HuH-7 (cell line): Measurements from ENCODE around the gene BTBD7.
"Not testable (repeated sequence)": the region's sequence is repeated elsewhere in the genome, so short reads cannot be mapped to it uniquely, and the experiment has no call there.

Source experiments
- DNase-seq: peaks from one replicate; pipeline ENCODE4 v3.0.0; 2011; ENCODE audit warnings: low spot score

The BTBD7 gene

DNA sequence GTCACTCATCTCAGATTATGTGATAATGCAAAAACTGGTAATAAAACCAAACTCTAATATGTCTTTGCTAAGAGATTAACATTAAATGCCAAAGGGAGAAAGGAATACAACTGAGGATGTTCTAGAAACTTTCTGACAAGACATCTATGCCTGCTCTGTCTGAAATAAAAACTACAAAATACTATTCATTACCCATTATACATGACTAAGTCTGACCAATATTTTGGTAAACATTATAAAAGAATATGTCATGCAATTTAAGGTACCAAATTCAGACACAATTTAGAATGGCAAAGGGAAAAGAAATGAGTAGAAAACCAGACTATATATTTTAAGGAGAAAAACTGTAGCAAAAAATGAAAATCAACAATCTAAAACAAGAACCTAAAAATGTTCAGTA is 86.3 kb downstream of the BTBD7 start:
- DNase-seq = no peak

GRCh38 chr14:93245764-93246420 is 86.9 kb downstream of the BTBD7 start:
- no peak for DNase-seq

- DNase-seq = no peak
These were observed 92.2 kb downstream of the BTBD7 start for GRCh38 chr14:93240678-93241000.

- DNase-seq = no peak
These were observed 92.8 kb downstream of the BTBD7 start for GRCh38 chr14:93239869-93240677.

GRCh38 chr14:93234798-93235197 is 98.0 kb downstream of the BTBD7 start:
- no peak for DNase-seq

GRCh38 chr14:93233078-93233477 is 99.8 kb downstream of the BTBD7 start:
- not testable (repeated sequence) for DNase-seq

DNA sequence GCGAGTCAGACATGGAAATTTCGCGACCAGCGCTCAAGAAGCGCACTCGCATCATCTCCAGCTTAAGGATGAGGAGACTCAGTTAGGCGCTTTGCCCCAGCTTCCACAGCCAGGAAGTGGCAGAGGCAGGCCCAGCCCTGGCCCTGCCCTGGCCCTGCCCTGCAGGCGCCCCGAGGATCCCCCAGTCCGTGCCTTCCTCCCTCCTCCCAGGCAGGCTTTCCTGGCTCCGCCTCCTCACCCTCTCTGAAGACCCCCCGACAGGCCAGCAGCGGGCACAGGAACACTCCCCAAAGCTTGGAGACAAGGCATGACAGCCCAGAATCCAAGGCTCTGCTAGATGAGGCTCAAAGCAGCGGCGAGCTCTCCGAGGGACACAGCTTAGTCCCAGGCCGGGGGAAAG is 100.7 kb downstream of the BTBD7 start:
- DNase-seq = no peak

GRCh38 chr14:93231129-93231979 is 101.5 kb downstream of the BTBD7 start:
- DNase-seq = no peak

DNA sequence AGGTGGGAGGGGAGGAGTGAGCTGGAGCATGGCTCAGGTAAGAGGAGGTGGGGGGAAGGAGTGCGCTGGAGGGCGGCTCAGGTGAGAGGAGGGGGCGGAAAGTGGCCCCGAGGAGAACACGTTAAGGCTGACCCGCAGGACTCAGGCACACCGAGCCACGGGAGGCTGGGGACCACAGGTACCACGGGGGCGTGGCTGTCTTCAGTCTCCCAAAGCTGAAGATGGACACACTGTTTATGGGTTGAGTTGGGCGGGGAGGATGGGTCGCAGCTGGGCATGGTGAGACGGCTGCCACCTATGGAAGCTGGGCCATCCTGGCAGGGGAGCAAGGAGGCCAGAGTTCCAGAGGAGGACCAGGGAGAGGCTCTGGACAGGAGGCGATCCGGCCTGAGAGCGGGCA is 102.3 kb downstream of the BTBD7 start:
- no peak for DNase-seq

- no peak for DNase-seq
These were observed 104.3 kb downstream of the BTBD7 start for GRCh38 chr14:93228550-93228949.

GRCh38 chr14:93223565-93223964 is 109.3 kb downstream of the BTBD7 start:
- DNase-seq = no peak

GRCh38 chr14:93220509-93220908 is 112.3 kb downstream of the BTBD7 start:
- no peak for DNase-seq

DNA sequence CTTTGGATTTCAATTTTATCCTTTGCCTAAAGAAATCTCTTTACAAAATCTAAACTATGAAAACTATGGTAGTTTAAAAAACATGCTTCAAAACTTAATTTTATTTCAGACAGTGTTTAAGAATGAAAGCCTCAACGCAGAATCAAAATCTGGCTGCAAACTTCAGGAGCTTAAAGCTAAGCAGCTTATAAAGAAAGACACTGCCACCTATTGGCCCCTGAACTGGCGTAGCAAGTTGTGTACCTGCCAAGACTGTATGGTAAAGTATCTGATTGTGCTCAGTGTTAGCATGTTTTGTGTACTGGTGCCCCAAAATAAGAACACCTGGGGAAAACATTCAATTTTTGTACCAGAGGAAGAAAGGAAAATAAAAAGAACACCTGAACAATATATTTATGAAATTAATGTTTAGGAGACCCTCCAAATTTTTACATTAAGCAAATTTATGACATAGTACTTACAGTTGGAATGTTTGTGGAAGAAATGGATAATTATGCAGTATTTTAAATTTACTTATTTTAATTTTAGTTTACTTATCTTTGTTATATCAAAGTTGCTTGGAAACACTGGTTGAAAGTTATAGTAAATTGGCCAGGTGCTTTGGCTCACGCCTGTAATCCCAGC is 113.6 kb downstream of the BTBD7 start:
- peak; percentile 58 for DNase-seq

GRCh38 chr14:93214598-93214997 is 118.2 kb downstream of the BTBD7 start:
- DNase-seq = no peak

DNA sequence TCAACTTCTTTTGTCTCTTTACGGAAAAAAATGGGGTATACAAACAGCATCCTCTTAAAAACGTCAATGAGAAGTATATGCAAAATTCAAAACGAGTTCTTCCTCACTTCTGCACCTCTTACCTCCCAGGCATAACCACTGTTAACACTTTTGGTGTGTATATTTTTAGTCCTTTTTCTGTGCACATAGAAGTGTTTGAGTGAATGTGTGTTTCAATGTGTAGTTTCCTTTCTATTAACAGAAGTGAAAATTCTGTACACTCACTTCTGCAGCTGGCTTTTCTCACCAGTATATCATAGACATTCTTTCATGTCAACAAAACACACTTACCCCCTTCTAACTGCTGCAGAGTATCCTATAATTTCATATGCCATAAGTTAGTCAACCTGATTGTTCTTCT is 120.4 kb downstream of the BTBD7 start:
- DNase-seq = no peak

GRCh38 chr14:93207468-93208308 is 125.1 kb downstream of the BTBD7 start:
- peak; percentile 58 for DNase-seq

- DNase-seq = peak; percentile 85
These were observed 125.9 kb downstream of the BTBD7 start, which contains the start of the genes GON7 and UBR7 for GRCh38 chr14:93206793-93207467. TSS of gene GON7 (minus strand) at chr14:93207065. CDS start at chr14:93207037, 28 bp downstream. TSS of gene UBR7 (plus strand) at chr14:93207256. CDS start at chr14:93207292, 36 bp downstream.

DNA sequence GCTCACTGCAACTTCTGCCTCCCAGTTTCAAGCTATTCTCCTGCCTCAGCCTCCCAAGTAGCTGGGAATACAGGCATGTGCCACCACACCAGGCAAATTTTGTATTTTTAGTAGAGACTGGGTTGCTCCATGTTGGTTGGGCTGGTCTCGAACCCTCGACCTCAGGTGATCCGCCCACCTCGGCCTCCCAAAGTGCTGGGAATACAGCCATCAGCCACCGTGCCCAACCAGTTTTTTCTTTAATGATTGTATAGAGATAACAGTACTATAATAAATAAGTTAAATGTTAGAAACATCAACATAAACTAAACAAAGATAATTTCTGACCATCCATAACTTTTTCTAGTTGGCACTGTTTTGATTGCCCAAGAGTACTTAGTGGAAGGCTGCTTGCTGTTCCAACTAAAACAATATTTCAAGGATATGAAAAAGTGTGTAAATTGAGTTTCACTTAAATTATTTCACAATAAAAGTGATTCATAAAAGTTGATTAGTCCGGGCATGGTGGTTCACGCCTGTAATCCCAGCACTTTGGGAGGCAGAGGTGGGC is 131.6 kb downstream of the BTBD7 start:
- no peak for DNase-seq

- DNase-seq = peak; percentile 13
These were observed 132.3 kb downstream of the BTBD7 start for GRCh38 chr14:93200553-93200952.

DNA sequence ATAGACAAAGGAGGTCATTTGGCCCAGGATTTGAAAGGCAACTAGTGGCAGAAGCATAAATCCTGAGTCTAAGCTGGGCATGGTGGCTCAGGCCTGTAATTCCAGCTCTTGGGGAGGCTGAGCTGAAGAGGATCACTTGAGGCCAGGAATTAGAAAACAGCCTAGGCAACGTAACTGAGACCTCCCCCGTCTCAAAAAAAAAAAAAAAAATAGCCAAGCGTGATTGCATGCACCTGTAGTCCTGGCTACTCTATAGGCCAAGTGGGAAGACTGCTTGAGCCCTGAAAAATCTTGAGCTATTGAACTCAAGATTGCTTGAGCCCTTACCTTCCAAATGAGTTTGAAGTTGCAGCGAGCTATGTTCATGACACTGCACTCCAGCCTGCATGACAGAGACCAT is 133.8 kb downstream of the BTBD7 start:
- DNase-seq = no peak
